Central memory CD8-positive, alpha-beta T cell (primary cell): ENCODE measurements around the gene MAP3K19.

Source experiments
- ATAC-seq: fragments of 150-1000 bp; cut with Tn5 transposase; replicated peaks from 2 replicates; pipeline ENCODE4 v1.10.0; 2022; ENCODE audit warnings: mild to moderate bottlenecking, moderate FRiP score, moderate number of reproducible peaks; ENCODE audit not compliant: poor library complexity, severe bottlenecking; ENCODE audit errors: extremely low read depth
- DNase-seq, 2 donors: peaks; one replicate each; pipeline ENCODE4 v3.0.0; 2021; ENCODE audit warnings: low spot score in 2 of 2
- H3K27ac Mint-ChIP-seq: one replicate; pipeline ENCODE4 v1.8.0; 2022; ENCODE audit warnings: low read depth, mild to moderate bottlenecking, moderate library complexity, mixed read lengths
- H3K27me3 Mint-ChIP-seq: one replicate; pipeline ENCODE4 v1.8.0; 2022; ENCODE audit warnings: mixed read lengths
- H3K36me3 Mint-ChIP-seq: one replicate; pipeline ENCODE4 v1.8.0; 2022; ENCODE audit warnings: mild to moderate bottlenecking, moderate library complexity, mixed read lengths; ENCODE audit not compliant: insufficient read depth
- H3K4me1 Mint-ChIP-seq: one replicate; pipeline ENCODE4 v1.8.0; 2022; ENCODE audit warnings: mixed read lengths
- H3K4me3 Mint-ChIP-seq: one replicate; pipeline ENCODE4 v1.8.0; 2022; ENCODE audit warnings: mild to moderate bottlenecking, moderate library complexity, mixed read lengths
- H3K9me3 Mint-ChIP-seq: one replicate; pipeline ENCODE4 v1.8.0; 2022; ENCODE audit warnings: mixed read lengths

The MAP3K19 gene

GRCh38 chr2:135072125-135072997, 25.1 kb upstream of the MAP3K19 start:
- no peaks in the 10 kb centered on the region for H3K36me3 Mint-ChIP-seq
- no peaks in the 10 kb centered on the region for H3K27me3 Mint-ChIP-seq
- no peak overlapping the region for H3K4me3 Mint-ChIP-seq
- DNase-seq (no peak), ATAC-seq (no peak)
- no peak overlapping the region for H3K27ac Mint-ChIP-seq
- H3K4me1 Mint-ChIP-seq = no peaks in the 10 kb centered on the region
- peaks cover 6% of the 10 kb centered on the region for H3K9me3 Mint-ChIP-seq

- Mint-ChIP-seq H3K27ac (no peak overlapping the region), H3K27me3 (no peaks in the 10 kb centered on the region), H3K4me3 (no peak overlapping the region), H3K4me1 (no peaks in the 10 kb centered on the region), H3K36me3 (peaks cover 8% of the 10 kb centered on the region), H3K9me3 (peaks cover under 1% of the 10 kb centered on the region)
- ATAC-seq = no peak
- DNase-seq = no peak
Observed at GRCh38 chr2:135066710-135067109, 19.5 kb upstream of the MAP3K19 start.

- ATAC-seq (no peak), DNase-seq (no peak)
- no peak overlapping the region for H3K4me3 Mint-ChIP-seq
- no peaks in the 10 kb centered on the region for H3K27me3 Mint-ChIP-seq
- H3K27ac Mint-ChIP-seq = no peak overlapping the region
- H3K4me1 Mint-ChIP-seq = no peaks in the 10 kb centered on the region
- H3K9me3 Mint-ChIP-seq = no peaks in the 10 kb centered on the region
- peaks cover 20% of the 10 kb centered on the region for H3K36me3 Mint-ChIP-seq
Observed at GRCh38 chr2:135064149-135064548, 16.9 kb upstream of the MAP3K19 start.

- Mint-ChIP-seq H3K4me1 (no peaks in the 10 kb centered on the region), H3K27me3 (no peaks in the 10 kb centered on the region), H3K27ac (no peak overlapping the region), H3K36me3 (peaks cover 20% of the 10 kb centered on the region), H3K9me3 (no peaks in the 10 kb centered on the region), H3K4me3 (no peak overlapping the region)
- no peak for ATAC-seq
- DNase-seq = no peak
Observed at GRCh38 chr2:135063210-135063609, 16.0 kb upstream of the MAP3K19 start.

- H3K27me3 Mint-ChIP-seq = no peaks in the 10 kb centered on the region
- no peak for DNase-seq
- H3K4me1 Mint-ChIP-seq = peaks cover 5% of the 10 kb centered on the region
- H3K36me3 Mint-ChIP-seq = peaks cover 21% of the 10 kb centered on the region
- no peak overlapping the region for H3K27ac Mint-ChIP-seq
- ATAC-seq = no peak
- no peaks in the 10 kb centered on the region for H3K9me3 Mint-ChIP-seq
- H3K4me3 Mint-ChIP-seq = no peak overlapping the region
Observed at GRCh38 chr2:135059577-135059976, 12.3 kb upstream of the MAP3K19 start.

- ATAC-seq = no peak
- no peak for DNase-seq
Observed at GRCh38 chr2:135056790-135057189, 9.5 kb upstream of the MAP3K19 start.

GRCh38 chr2:135055182-135055786, 8.0 kb upstream of the MAP3K19 start:
- ATAC-seq = no peak
- Mint-ChIP-seq H3K9me3 (no peaks in the 10 kb centered on the region), H3K27ac (no peak overlapping the region), H3K36me3 (peaks cover 21% of the 10 kb centered on the region), H3K4me1 (peaks cover 27% of the 10 kb centered on the region), H3K4me3 (no peak overlapping the region), H3K27me3 (no peaks in the 10 kb centered on the region)
- no peak for DNase-seq

More at GRCh38 chr2:135056790-135057189, 9.5 kb upstream of the MAP3K19 start:
- Mint-ChIP-seq H3K4me3 (no peak overlapping the region), H3K4me1 (peaks cover 27% of the 10 kb centered on the region), H3K27me3 (no peaks in the 10 kb centered on the region), H3K27ac (no peak overlapping the region), H3K36me3 (peaks cover 30% of the 10 kb centered on the region), H3K9me3 (no peaks in the 10 kb centered on the region)

GRCh38 chr2:135052997-135053474, 5.8 kb upstream of the MAP3K19 start:
- DNase-seq (peak in 1 of 2 donors; percentile 14), ATAC-seq (peak; percentile 6)
- H3K9me3 Mint-ChIP-seq = no peaks in the 10 kb centered on the region
- peaks cover 27% of the 10 kb centered on the region for H3K4me1 Mint-ChIP-seq
- peak overlapping the region; percentile 94 for H3K4me3 Mint-ChIP-seq
- peaks cover 17% of the 10 kb centered on the region for H3K36me3 Mint-ChIP-seq
- H3K27me3 Mint-ChIP-seq = no peaks in the 10 kb centered on the region
- H3K27ac Mint-ChIP-seq = peak overlapping the region; percentile 100

- Mint-ChIP-seq H3K36me3 (peaks cover 15% of the 10 kb centered on the region), H3K27ac (peak within 1 kb of the TSS; percentile 100), H3K4me1 (peaks cover 27% of the 10 kb centered on the region), H3K27me3 (no peaks in the 10 kb centered on the region), H3K9me3 (no peaks in the 10 kb centered on the region), H3K4me3 (peak within 1 kb of the TSS; percentile 94)
- peak; percentile 88 for ATAC-seq
- peak; percentile 82 to 92 for DNase-seq
Observed at GRCh38 chr2:135052042-135052876, 5.0 kb upstream of the MAP3K19 start, which contains the start of gene RAB3GAP1. TSS of gene RAB3GAP1 (plus strand) at chr2:135052292. CDS start at chr2:135052308, 16 bp downstream.

GRCh38 chr2:135050684-135051083, 3.4 kb upstream of the MAP3K19 start:
- peaks cover 15% of the 10 kb centered on the region for H3K36me3 Mint-ChIP-seq
- H3K4me1 Mint-ChIP-seq = peaks cover 23% of the 10 kb centered on the region
- ATAC-seq (no peak), DNase-seq (no peak)
- H3K9me3 Mint-ChIP-seq = no peaks in the 10 kb centered on the region
- H3K27ac Mint-ChIP-seq = no peak overlapping the region
- peak overlapping the region; percentile 94 for H3K4me3 Mint-ChIP-seq
- H3K27me3 Mint-ChIP-seq = no peaks in the 10 kb centered on the region

GRCh38 chr2:135050132-135050531, 2.9 kb upstream of the MAP3K19 start:
- no peak for ATAC-seq
- peaks cover 15% of the 10 kb centered on the region for H3K36me3 Mint-ChIP-seq
- H3K4me1 Mint-ChIP-seq = peaks cover 23% of the 10 kb centered on the region
- H3K9me3 Mint-ChIP-seq = no peaks in the 10 kb centered on the region
- H3K27me3 Mint-ChIP-seq = peaks cover 2% of the 10 kb centered on the region
- no peak for DNase-seq
- H3K27ac Mint-ChIP-seq = no peak overlapping the region
- H3K4me3 Mint-ChIP-seq = no peak overlapping the region

GRCh38 chr2:135048122-135048521, 875 bp upstream of the MAP3K19 start:
- H3K27ac Mint-ChIP-seq = no peak overlapping the region
- H3K4me3 Mint-ChIP-seq = no peak overlapping the region
- H3K9me3 Mint-ChIP-seq = no peaks in the 10 kb centered on the region
- peaks cover 18% of the 10 kb centered on the region for H3K27me3 Mint-ChIP-seq
- DNase-seq (no peak), ATAC-seq (no peak)
- peaks cover 9% of the 10 kb centered on the region for H3K4me1 Mint-ChIP-seq
- peaks cover 12% of the 10 kb centered on the region for H3K36me3 Mint-ChIP-seq
